GM12892 (cell line): ENCODE measurements around the gene NXNL2.

Source experiments
- POLR2A ChIP-seq: IDR thresholded peaks from 2 replicates; pipeline ENCODE4 v1.6.1; 2011; ENCODE audit warnings: low read depth, low read length, control low read depth
- TAF1 ChIP-seq: IDR thresholded peaks from 2 replicates; pipeline ENCODE4 v1.6.1; 2011; ENCODE audit warnings: low read depth, mild to moderate bottlenecking, control low read depth, low read length, borderline replicate concordance

- TF ChIP-seq POLR2A (no peak), TAF1 (no peak)
Observed at GRCh38 chr9:88583901-88584596, 49.1 kb downstream of the NXNL2 start.
